Measurements from ENCODE around the gene CCR5. TPM values are rescaled to one million over a fixed set of nuclear protein-coding genes. Genes with fewer than 3 reads are reported as not detected.

Gene CCR5
- total RNA-seq: not detected
- not detected for polyA plus RNA-seq (2013, experiment 1 of 2)
- not detected for polyA plus RNA-seq (2013, experiment 2 of 2)
- long read RNA-seq, experiment 1: 0 reads
- long read RNA-seq, experiment 2: 0 reads
- long read RNA-seq, experiment 3: 0 reads
- long read RNA-seq, experiment 4: 0 reads

GRCh38 chr3:46370839-46371518 is at the start of gene CCR5:
Gene CCR5 (plus strand): TSS chr3:46370946. CDS start chr3:46372903, 1,957 bp downstream.
- H3K9ac ChIP-seq (ENCODE audit: extremely low read depth, low read length, poor library complexity, severe bottlenecking): no peak within 1 kb of the TSS
- peaks cover 3% of the 10 kb centered on the region for H3K27me3 Mint-ChIP-seq (ENCODE audit: insufficient read depth)
- no peaks in the 10 kb centered on the region for H3K9me3 Mint-ChIP-seq
- H3K27ac ChIP-seq (ENCODE audit: low read depth, low read length): no peak within 1 kb of the TSS
- 92 to 94% methylated on average over 3 of the region's 5 CpGs for WGBS, 2 experiments (ENCODE audit: insufficient coverage in 1 of 2, insufficient read length in 1 of 2)
- H3K36me3 Mint-ChIP-seq (ENCODE audit: low read depth): no peaks in the 10 kb centered on the region
- TF ChIP-seq CTCF (conservative IDR thresholded peaks at IDR 0.05): no peak
- DNase-seq: no peak
- H3K9me3 ChIP-seq (ENCODE audit: control insufficient read depth, low read length): no peaks in the 10 kb centered on the region
- no peaks in the 10 kb centered on the region for H3K27me3 ChIP-seq (ENCODE audit: control insufficient read depth, insufficient read depth, low read length, poor library complexity, severe bottlenecking)
- H3K4me3 ChIP-seq (ENCODE audit: low read length): no peak within 1 kb of the TSS
- no peak within 1 kb of the TSS for H3K4me3 Mint-ChIP-seq
- peaks cover 9% of the 10 kb centered on the region for H3K4me1 ChIP-seq (ENCODE audit: control insufficient read depth, insufficient read depth, low read length)
- H3K36me3 ChIP-seq (ENCODE audit: control insufficient read depth, insufficient read depth, low read length): no peaks in the 10 kb centered on the region
- no peak within 1 kb of the TSS for H3K27ac Mint-ChIP-seq
- H3K4me1 Mint-ChIP-seq: peaks cover 8% of the 10 kb centered on the region

- WGBS, 2 experiments (ENCODE audit: insufficient coverage in 1 of 2, insufficient read length in 1 of 2): 85 to 100% methylated on average over 1 of the region's 1 CpG
Observed at GRCh38 chr3:46321461-46322104, 49.2 kb upstream of the CCR5 start.

GRCh38 chr3:46324036-46324435 is 46.7 kb upstream of the CCR5 start:
- no peak overlapping the region for H3K27ac Mint-ChIP-seq
- Histone ChIP-seq H3K9ac (ENCODE audit: extremely low read depth, low read length, poor library complexity, severe bottlenecking) (no peak overlapping the region), H3K36me3 (ENCODE audit: control insufficient read depth, insufficient read depth, low read length) (no peaks in the 10 kb centered on the region), H3K27ac (ENCODE audit: low read depth, low read length) (no peak overlapping the region), H3K9me3 (ENCODE audit: control insufficient read depth, low read length) (no peaks in the 10 kb centered on the region), H3K4me3 (ENCODE audit: low read length) (no peak overlapping the region), H3K27me3 (ENCODE audit: control insufficient read depth, insufficient read depth, low read length, poor library complexity, severe bottlenecking) (peaks cover 24% of the 10 kb centered on the region), H3K4me1 (ENCODE audit: control insufficient read depth, insufficient read depth, low read length) (no peaks in the 10 kb centered on the region)
- no peak overlapping the region for H3K4me3 Mint-ChIP-seq
- H3K27me3 Mint-ChIP-seq (ENCODE audit: insufficient read depth): peaks cover 9% of the 10 kb centered on the region
- peaks cover 7% of the 10 kb centered on the region for H3K9me3 Mint-ChIP-seq
- no peak for TF ChIP-seq CTCF (conservative IDR thresholded peaks at IDR 0.05)
- H3K4me1 Mint-ChIP-seq: no peaks in the 10 kb centered on the region
- 91 to 100% methylated on average over 1 to 2 of the region's 2 CpGs for WGBS, 2 experiments (ENCODE audit: insufficient coverage in 1 of 2, insufficient read length in 1 of 2)
- no peaks in the 10 kb centered on the region for H3K36me3 Mint-ChIP-seq (ENCODE audit: low read depth)
- no peak for DNase-seq

More at GRCh38 chr3:46321461-46322104, 49.2 kb upstream of the CCR5 start:
- peaks cover 9% of the 10 kb centered on the region for H3K27me3 Mint-ChIP-seq (ENCODE audit: insufficient read depth)
- no peak overlapping the region for H3K27ac Mint-ChIP-seq
- Histone ChIP-seq H3K27me3 (ENCODE audit: control insufficient read depth, insufficient read depth, low read length, poor library complexity, severe bottlenecking) (peaks cover 24% of the 10 kb centered on the region), H3K27ac (ENCODE audit: low read depth, low read length) (no peak overlapping the region), H3K4me1 (ENCODE audit: control insufficient read depth, insufficient read depth, low read length) (no peaks in the 10 kb centered on the region), H3K36me3 (ENCODE audit: control insufficient read depth, insufficient read depth, low read length) (no peaks in the 10 kb centered on the region), H3K9me3 (ENCODE audit: control insufficient read depth, low read length) (peaks cover under 1% of the 10 kb centered on the region), H3K9ac (ENCODE audit: extremely low read depth, low read length, poor library complexity, severe bottlenecking) (no peak overlapping the region), H3K4me3 (ENCODE audit: low read length) (no peak overlapping the region)
- TF ChIP-seq CTCF (conservative IDR thresholded peaks at IDR 0.05): no peak
- no peaks in the 10 kb centered on the region for H3K36me3 Mint-ChIP-seq (ENCODE audit: low read depth)
- H3K4me1 Mint-ChIP-seq: no peaks in the 10 kb centered on the region
- DNase-seq: no peak
- H3K9me3 Mint-ChIP-seq: peaks cover 15% of the 10 kb centered on the region
- no peak overlapping the region for H3K4me3 Mint-ChIP-seq

Data from endodermal cell (in vitro differentiated cells).